Stimulated activated CD4-positive, alpha-beta T cell treated with anti-CD3 and anti-CD28 coated beads, Interleukin-2, amount 100 ng/mL, for 4 hours (primary cell): ENCODE results near the gene MRPL19.

Experiments used
- DNase-seq: peaks from one replicate; pipeline ENCODE4 v3.0.0-alpha.2; 2020; ENCODE audit warnings: low read depth

The MRPL19 gene

DNA sequence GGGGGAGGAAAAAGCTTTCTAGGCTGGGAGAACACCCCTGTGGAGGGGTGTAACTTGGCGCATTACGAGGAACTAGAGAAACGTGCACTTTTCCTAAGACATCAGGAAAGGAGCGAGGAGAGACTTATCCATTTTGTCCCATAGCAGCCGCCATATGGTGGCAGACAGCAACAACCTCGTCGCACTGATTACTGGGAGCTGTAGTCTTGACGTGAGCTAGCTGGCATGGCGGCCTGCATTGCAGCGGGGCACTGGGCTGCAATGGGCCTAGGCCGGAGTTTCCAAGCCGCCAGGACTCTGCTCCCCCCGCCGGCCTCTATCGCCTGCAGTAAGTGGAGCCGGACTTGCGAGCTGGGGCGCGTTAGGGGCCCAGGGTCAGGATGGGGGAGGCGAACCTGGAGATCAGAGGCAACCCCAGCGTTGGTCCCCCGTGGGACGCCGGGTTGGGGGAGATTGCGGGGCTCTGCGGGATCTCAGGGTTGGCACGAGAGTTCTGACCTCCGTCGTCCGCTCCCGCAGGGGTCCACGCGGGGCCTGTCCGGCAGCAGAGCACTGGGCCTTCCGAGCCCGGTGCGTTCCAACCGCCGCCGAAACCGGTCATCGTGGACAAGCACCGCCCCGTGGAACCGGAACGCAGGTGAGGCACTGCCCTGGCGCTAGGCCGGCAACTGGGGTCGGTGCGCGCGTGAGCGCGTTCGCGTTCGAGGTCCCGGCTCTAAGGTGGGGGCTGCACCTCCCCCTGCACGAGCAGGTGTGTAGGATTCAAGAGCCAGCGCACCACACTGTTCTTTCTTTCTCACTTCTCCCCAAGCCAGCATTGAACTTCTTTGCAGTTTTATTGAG is at the start of gene MRPL19:
Gene MRPL19 (plus strand): TSS at position 201 of the 843 bp plus-strand sequence. CDS start 25 bp downstream, at position 226.
- DNase-seq: peak; percentile 57

DNA sequence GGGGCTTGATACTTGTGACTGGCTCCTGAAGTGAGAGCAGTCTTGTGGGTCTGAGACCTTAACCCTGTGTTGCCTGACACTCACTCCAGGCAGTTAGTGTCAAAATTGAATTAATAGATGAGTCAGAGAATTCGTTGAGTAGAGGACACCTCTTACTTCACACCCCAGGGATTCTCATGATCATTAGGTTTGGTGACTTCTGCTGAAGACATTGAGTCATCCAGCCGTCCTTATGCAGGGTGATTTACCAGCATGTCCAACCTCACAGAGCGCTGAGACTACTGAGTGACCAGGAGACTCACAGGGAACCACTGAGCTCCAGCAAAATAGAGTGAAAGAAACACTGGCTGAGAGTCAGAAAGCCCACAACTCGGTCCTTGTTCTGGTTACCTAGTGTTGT is 49.8 kb upstream of the MRPL19 start:
- no peak for DNase-seq

DNA sequence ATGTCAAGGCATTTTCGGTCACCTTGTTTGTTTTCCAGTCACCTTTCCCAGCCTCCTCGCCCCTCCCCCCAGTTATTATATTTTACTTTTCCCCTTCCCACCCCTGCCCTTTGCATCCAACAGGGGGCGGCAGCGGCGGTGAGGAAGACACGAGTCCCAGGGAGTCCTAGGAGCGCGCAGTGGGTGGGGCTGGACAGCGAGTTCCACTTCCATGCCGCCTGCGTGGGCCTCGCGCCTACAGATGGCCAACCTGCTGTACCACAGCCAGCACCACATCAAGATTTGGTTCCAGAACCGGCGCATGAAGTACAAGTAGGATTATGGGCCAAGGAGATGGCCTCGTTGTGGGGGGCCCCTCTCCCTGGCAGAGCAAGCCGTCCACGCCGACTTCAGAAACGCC is 48.6 kb upstream of the MRPL19 start:
- no peak for DNase-seq

DNA sequence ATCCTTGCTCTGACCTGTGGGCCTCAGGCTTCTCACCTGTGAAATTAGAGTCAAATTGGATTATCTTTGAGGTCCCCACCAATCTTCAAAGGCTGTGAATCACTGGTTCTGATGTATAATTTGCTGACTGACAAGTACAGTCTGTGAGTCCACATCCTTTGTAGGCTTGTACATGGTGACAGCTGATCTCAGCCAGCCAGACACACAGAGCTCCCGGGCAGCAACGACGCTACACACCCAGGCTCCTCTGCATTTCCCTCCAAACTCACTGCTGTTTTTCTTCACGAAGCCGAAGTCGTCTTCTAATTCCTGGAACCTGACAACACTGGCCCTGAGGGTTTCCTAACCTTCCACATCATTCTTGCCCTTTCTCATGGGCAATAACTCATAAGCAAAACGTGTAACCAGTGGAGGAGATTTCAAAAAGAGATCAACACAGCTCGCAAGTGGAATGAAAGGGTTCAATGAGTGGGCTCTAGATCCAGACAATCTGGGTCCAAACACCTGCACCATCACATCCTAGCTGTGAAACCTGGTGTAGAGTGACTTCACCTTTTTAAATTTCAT is 47.9 kb upstream of the MRPL19 start:
- DNase-seq: no peak

DNA sequence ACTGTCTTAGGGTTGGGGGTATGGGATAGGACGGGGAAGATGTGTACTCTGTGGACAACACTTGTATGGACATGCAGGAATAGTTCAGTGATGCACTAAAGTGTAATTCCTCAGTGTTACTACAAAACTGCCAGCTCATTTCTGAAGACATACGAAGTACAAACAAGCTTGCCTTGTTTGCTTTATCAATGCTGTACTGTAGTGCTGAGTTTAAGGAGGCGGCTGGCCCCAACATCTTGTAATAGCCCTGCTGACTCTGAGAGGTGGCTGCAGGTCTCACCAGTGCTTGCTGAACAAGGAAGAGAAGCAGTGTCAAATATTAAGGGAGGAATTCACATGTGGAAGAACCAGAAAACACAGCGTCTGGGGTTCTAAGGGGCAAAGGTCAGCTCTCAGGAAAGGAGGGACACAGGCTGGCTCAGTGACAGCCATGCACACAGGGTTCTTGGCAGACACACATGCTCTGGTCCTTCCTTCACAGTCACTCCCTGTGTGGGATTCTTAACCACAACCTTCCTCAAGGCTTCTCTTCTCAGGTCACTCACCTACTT is 46.0 kb upstream of the MRPL19 start:
- no peak for DNase-seq

DNA sequence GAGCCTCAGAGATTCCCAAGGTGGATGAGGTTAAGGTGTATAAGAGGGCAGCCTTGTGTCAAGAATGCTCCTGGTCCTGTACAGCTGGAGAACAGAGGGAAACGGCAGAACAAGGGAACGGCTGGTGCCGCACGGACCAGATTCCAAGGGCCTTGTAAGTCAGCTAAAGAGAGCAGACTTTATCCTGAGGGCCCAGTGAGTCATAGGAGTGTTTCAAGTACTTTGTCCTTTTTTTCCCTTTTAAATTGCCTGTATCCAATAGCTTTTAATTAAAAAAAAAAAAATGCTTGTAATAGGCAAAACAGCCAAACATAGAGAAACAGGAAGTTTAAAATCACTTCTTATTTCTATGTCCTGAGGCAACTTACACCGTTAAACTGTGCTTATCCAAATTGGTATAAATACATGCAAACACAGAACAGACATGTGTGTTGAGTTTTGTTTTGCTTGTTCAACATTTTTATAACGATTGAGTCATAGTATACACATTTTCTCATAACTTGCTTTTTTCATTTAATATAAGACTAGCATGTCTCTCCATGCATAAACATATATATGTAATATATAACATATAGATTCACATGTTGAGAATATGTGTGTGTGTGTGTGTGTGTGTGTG is 43.8 kb upstream of the MRPL19 start:
- no peak for DNase-seq

DNA sequence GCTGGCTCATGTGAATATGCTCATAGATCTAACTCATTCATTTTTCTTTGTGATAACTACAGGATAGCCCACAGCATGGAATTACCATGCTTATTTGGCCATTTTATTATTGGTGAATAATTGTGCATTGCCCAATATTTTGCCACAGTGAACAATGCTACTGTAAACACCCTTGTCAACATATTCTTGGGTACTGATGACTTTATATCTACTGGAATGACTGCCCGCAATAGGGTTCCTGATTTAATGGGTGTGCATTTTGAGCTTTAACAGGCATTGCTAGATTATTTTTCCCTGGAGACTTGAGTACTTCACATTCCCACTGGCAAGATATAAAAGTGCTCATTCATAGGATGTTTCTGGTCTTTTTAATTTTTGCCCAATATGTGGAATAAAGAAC is 43.1 kb upstream of the MRPL19 start:
- DNase-seq: no peak

DNA sequence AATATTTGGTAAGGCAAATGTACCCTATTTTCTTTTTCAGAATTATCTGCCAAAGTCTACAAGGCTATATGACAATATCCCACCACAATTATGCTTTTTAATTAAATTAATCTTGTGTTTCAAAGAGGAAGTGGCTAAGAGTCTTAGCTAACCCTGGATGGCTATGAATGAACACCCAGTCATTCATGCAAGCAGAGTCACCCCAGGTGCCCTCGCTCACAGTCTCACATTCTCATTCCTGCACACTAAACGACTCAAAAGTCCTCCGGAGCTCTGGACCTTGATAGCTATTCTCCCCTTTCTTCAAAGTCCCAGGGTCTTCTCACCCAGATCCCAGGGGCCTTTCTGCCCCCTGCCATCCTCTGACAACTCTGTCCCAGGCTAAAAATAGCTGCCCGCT is 42.1 kb upstream of the MRPL19 start:
- DNase-seq: no peak

DNA sequence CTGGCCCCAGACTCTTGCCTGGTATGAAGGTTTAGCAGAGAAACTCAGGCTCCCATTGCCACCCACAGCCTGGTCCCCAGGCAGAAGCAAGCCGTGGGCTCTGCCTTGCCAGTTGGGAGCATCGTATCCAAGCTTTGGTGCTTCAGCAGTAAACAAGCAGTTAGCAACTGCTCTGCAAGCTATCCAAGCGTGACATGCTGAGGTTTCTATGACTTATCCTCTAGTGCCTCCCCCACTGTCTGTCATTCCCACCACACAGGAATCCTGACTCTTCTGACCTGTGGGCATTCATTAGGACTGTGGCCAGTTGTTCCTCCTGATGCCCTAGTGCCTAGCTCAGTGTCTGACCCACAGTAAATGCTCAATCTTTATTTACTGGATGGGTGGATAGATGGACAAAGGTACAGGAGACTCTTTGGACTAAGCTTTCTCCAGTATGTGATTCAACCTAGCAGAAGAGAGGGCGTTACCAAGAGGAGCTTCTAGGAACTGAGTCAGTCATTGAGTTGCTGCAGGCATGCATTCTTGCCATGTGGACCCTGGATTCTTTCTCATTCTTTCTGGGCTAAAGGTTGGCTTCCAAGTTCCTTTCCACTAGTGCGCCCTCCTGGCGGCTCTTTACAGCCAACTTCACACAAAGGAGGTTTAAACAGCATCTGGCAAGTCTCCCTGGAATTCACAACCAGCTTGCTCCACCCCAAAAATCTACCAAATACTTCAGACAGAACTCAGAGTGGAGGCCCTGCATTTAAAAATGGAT is 40.6 kb upstream of the MRPL19 start:
- DNase-seq: no peak

DNA sequence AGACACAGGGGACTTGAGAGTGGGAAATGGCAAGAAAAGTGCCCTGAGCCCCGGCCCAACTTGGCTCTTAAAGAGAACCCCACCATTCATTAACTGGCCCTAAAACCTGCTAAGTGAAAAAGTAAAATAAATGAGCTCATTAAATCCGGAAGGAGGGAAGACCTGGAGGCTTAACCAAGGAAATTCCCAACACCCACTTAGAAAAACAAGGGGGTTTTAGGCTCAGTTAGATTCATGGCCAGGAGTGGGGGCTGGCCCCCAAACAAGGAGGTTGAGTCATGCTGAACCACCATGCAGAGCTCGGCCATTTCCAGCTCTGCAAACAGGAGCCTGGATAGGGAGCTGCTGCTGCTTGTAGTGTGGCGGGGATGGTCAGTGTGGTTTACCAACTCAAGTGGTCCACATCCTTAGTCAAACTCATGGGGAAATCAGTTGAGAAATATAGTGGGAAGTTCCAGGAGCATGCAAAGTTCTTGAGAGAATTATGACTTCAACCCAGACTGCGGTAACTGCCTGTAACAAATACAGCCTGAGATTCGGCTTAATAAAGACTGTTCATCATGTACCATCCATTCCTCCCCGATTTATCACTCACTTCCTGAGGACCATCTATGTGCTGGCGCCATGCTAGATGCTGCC is 39.7 kb upstream of the MRPL19 start:
- no peak for DNase-seq

DNA sequence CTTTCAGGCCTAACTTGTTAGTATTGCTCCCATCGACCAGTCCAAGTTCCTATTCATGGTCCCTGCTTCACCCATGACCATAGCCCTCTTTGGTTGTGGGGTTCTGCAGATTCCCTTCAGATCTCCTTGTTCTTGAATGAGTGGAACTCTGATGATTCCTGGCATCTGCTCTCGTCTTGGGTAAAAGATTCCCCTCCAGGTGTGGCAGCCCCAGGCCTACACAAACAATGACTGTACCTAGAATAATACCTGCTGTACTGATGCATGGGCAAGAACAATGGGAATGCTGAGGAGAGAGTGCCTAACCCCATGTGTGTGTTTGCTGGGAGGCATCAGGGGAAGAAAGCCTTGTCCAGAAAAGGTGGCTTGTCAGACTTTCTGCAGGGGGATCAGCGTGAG is 39.2 kb upstream of the MRPL19 start:
- no peak for DNase-seq

DNA sequence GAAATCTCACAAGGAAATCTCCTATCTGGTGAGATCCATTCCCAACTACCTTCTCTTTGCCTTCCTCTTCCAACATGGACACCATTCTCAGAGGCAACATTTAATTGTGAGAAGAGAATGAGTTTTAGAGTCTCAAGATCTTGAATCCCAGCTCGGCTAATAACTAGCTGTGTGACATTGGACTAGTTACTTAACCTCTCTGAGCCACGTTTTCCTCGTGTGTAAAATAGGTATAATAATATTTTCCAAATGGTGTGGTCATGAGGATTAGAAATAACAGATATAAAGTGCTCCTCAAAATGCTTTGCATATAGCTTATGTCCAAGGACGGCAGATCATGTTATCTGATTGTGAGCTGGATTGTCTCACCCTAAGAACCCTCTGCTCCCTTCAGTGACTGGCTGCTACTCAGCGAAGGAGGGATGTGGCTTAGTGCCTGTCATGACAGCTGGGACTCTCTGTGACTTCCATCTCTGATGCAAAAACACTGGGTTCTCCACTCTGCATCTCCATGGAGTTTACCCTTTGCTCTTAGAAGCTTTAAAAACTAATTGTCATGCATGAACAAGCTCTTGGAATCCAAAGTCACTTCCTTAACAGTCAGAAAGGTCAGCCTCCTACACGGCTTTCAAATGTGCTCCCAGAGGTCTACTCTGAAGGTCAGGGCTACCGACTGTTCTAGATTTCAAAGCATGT is 38.4 kb upstream of the MRPL19 start:
- DNase-seq: no peak

DNA sequence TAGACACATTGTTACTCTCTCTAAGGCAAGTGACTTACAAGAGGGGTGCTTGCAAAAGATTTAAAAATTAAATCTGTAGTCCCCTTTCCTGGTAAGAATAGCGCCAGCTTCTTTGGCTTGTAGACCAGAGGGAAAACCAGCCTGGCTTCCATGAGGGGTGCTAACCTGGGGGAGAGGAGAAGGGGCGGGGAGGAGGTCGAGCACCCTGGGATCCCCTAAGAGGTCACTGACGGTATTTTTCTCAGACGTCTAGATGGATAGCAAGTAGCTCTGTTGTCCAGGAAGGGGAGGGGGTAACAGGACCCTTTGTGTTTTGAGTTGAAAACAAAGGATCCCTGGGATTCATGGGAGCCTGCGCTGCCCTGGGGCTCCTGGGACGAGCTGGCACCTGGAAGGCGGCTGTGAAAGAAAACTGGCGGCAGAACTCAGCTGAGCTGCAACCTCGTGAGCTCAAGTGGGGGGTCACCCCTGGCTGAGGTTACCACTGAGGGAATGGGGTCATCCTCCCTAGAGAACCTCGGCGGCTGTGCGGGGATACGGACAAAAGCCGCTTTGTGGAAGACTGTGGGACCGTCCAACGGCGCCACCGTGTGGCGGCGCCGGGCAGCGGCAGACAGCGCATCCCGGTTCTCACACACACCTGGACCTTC is 37.8 kb upstream of the MRPL19 start:
- DNase-seq: peak; percentile 4

DNA sequence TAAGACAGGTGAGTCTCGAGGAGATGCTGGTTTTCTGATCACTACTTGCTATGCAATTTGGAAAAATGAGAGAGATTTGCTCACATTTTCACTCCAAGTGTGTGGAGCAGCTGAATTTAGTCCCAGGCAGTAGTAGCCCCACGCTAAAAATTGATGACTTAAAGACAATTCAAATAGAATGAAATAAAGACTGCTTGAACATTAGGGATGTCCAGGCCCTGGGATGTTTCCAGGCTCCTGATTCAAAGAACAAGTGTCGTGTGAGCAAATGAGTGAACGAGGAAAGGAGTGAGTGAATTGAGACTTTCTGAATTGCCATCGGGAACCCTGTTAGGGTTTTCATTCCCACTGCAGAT is 37.3 kb upstream of the MRPL19 start:
- DNase-seq: no peak

DNA sequence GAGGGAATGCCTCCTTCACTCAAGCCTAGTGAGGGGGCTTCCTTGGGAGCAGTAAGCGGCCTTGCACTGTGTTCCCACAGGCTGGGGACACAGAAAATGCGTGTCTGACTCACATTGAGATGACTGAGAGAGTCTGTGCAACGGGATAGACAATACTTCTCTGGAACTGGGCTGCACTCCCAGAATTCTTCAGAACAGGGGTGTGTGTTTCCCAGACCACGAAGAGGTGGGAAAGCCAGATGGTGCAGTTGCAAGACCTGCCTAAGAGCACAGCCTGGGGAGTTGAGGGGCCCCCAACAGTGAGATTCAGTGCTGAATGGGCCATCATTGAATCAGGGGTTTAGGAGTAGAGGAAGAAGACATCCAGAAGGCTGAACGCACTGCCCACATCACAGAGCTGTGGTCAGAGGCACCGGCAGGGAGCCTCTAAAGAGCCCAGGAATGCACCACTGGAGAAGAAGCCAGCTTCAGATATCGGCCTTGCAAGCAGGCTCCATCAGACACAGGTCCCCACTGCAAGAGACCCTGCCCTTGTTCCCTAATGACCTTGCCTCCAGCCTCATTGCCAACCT is 36.6 kb upstream of the MRPL19 start:
- no peak for DNase-seq

DNA sequence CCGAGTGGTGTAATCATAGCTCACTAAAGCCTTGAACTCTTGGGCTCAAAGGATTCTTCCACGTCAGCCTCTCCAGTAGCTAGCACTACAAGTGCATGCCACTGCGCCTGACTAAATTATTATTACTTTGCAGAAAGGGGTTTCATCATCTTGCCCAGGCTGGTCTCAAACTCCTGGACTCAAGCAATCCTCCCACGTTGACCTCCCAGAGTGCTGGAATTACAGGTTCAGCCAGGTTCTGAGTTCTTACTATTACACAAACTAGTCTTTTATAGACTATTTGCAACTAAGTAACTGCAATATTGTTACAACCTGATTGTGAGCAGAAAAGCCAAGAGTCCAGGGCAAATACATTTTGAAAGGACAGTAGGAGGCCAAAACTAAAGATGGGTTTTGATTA is 35.9 kb upstream of the MRPL19 start:
- DNase-seq: no peak

DNA sequence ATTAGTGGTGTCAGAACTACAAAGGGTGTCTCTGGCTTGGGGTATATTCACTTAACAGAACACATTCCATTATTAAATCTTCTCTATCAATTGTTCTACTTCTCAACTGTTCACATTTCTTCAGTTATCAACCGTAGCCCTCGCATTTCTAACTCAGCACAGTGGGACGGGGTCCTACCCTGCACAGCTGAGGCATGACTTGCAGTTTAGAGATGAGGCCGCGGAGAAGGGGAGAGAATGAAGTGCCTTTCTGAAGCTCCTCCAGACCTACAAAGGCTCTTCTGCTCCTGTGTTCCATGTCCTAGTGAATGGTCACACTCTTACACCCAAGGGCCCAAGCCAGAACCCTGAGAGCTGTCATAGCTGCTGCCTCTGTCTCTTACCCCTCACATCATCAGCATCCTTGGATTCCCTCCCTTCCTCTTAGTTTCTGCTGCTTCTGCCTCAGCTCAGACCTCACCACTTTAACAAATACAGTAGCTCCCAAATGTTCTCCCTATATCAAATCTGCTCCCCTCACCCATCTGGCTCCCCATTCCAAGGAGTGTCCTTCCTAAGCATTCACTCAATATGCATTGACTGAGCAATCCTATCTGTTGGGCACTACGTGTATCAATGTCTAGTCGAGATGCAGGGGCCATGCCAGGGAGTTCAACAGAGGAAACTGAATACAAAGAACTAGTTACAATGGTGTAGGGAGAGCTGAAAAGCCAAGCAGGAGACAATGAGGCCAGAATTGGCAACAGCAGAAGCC is 34.3 kb upstream of the MRPL19 start:
- no peak for DNase-seq

DNA sequence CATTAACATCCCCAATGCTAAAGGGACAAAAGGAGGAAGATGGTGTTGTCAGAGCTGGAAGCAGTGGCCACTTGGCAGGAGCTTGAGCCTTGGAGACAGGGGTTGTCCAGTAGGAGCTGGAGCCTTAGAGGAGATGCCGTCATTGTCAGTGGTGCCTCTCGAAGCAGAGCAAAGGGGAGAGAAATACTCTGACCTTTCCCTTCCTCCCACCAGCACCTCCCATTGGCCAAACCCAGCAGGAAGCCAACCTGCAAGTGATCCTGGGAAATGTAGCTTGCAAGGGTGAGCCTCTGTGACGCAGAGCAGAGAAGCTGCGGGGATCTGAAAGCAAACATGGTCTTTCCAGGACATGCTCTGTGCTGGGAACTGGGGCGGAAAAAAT is 33.7 kb upstream of the MRPL19 start:
- DNase-seq: no peak

DNA sequence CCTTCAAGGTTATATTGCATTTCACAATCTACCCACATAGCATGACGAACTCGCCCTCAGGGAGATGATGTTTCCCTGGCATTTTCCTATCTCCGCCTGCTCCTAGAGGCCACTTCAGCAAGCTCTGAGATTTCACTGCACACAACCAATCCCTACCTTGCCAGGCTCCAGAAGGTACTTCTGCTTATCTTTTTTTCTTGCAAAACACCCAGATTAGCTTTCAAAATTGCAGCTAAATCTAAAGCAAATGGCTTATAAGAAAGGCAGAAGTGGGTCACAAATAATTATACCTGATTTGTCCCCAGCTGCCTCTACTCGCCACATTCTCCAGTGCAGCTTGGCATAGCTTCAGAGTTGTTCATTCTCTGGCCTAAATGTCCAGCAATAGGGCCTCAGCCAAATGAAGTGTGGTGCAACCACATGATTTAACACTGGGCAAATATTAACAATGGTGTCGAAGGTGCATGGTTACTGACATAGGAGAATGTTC is 32.4 kb upstream of the MRPL19 start:
- DNase-seq: no peak

DNA sequence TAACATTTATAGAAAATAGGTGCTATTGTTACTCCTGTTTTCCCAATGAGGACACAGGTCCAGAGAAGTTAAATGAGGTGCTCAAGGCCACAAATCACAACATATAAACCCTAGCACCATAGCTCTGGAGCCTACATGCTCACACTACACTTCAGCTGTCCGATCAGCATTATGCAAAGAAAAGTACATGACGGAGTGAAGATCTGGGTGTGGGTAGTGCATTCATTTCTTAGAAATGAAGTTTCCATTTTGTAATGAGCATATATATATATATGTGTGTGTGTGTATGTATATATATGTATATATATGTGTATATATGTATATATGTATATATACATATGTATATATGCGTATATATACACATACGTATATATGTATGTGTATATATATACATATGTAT is 30.2 kb upstream of the MRPL19 start:
- no peak for DNase-seq
